Measurements from ENCODE around the gene ECI1.

Gene ECI1

DNA sequence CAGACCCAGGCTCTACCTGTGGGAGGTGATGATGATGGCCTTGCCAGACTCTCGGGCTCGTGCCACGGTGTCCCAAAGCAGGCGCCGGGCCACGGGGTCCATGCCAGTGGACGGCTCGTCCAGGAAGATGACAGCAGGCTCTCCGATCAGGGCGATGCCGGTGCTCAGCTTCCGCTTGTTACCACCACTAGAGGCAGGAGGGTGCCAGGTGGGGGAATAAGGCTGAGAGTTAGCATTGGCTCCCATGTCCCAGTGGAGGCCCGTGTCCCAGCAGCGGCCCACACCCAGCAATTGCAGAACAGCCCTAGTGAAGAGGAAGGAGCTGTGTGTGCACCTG is 26.9 kb upstream of the ECI1 start:
- no peak for DNase-seq (ENCODE audit: extremely low read depth, insufficient read length)
- no peaks in the 10 kb centered on the region for H3K27me3 ChIP-seq (replicated peaks; ENCODE audit: control insufficient read depth, insufficient read depth, low read length)
- TF ChIP-seq, protein P1, sequence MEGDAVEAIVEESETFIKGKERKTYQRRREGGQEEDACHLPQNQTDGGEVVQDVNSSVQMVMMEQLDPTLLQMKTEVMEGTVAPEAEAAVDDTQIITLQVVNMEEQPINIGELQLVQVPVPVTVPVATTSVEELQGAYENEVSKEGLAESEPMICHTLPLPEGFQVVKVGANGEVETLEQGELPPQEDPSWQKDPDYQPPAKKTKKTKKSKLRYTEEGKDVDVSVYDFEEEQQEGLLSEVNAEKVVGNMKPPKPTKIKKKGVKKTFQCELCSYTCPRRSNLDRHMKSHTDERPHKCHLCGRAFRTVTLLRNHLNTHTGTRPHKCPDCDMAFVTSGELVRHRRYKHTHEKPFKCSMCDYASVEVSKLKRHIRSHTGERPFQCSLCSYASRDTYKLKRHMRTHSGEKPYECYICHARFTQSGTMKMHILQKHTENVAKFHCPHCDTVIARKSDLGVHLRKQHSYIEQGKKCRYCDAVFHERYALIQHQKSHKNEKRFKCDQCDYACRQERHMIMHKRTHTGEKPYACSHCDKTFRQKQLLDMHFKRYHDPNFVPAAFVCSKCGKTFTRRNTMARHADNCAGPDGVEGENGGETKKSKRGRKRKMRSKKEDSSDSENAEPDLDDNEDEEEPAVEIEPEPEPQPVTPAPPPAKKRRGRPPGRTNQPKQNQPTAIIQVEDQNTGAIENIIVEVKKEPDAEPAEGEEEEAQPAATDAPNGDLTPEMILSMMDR (IDR thresholded peaks at IDR 0.05; ENCODE audit: insufficient read depth, low read length, poor library complexity, severe bottlenecking), result no peak
- H3K4me3 ChIP-seq (replicated peaks; ENCODE audit: low read depth, low read length), result no peak overlapping the region
- no peaks in the 10 kb centered on the region; the same call in 1 of the 2 replicates for H3K36me3 ChIP-seq (ENCODE audit: control insufficient read depth, insufficient read depth, low read length)

DNA sequence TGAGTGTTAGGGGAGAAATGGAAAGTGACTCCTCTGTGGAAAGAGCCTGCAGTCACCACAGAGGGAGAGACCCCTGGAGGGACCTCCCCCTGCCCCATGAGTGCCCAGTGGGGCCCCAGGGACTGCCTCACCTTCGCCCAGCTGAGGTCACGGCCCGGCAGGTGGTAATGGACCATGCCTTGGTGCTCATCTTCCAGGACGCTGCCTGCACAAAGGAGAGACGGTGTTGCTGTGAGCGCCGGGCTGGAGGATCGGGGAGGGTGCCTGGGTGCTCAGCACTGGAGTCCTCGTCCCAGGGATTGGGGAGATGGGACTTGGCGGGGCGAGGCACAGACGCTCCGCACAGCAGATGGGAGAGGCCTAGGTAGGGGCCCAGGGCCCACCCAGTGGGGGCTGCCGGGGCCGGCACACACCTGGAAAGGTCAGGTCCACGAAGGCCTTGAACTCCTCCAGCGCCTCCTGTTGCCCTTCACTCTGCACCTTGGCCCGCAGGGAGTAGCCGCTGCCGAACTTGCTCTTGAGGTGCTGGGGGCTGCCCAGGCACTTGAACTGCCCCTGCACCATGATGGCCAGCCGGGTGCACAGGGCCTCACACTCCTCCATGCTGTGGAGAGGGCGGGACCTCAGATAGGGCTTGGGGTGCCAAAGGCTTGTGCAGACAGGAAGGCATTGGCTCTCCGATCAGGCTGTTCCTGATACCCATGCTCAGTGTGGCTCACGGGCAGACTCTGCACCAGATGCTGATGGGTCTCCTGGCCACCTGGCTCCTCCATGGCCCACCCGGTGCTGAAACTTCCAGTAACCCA is 26.3 kb upstream of the ECI1 start:
- Histone ChIP-seq H3K27me3 (replicated peaks; ENCODE audit: control insufficient read depth, insufficient read depth, low read length) (no peaks in the 10 kb centered on the region), H3K36me3 (ENCODE audit: control insufficient read depth, insufficient read depth, low read length) (no peaks in the 10 kb centered on the region; the same call in 1 of the 2 replicates), H3K4me3 (replicated peaks; ENCODE audit: low read depth, low read length) (no peak overlapping the region)
- no peak for DNase-seq (ENCODE audit: extremely low read depth, insufficient read length)
- TF ChIP-seq, protein P1 (IDR thresholded peaks at IDR 0.05; ENCODE audit: insufficient read depth, low read length, poor library complexity, severe bottlenecking), result no peak

DNA sequence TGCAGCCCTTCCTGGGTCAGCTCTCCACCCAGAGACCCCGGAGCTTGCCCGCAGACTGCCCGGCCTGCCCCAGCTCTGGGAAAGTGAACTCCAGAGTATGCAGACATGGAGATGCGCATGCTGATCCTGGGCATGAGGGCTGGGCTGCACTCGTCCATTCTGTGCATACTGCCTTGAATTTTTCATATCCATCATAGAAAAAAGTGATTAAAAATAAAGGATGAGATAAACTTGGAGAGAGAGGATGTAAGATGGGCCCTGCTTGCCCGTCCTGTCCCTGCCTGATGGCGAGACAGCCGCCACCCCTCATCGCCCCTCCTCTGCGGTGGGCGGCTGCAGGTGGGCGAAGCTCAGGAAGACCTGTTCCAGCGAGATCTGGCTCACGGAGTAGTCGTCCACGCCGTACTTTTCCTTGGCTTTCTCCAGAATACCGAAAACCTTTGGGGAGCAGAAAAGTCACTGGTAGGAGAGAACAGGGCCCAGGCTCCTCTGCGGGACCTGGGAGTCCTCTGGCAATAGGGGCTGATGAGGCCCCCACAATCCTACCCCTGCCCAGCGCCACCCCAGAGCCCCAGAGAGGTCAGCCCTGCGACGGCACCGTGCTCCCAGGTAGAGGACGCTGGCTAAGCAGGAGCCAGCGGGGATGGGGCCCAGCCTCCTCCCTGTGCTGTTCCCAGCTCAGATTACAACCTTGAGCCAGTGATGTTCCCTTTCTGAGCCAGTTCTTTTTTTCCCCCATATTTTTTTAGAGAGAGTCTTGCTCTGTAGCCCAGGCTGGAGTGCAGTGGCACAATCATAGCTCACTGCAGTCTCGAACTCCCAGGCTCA is 25.2 kb upstream of the ECI1 start:
- H3K36me3 ChIP-seq (ENCODE audit: control insufficient read depth, insufficient read depth, low read length), result no peaks in the 10 kb centered on the region; the same call in 1 of the 2 replicates
- TF ChIP-seq, protein P1 (IDR thresholded peaks at IDR 0.05; ENCODE audit: insufficient read depth, low read length, poor library complexity, severe bottlenecking), result no peak
- DNase-seq (ENCODE audit: extremely low read depth, insufficient read length), result no peak
- no peaks in the 10 kb centered on the region for H3K27me3 ChIP-seq (replicated peaks; ENCODE audit: control insufficient read depth, insufficient read depth, low read length)
- no peak overlapping the region for H3K4me3 ChIP-seq (replicated peaks; ENCODE audit: low read depth, low read length)

DNA sequence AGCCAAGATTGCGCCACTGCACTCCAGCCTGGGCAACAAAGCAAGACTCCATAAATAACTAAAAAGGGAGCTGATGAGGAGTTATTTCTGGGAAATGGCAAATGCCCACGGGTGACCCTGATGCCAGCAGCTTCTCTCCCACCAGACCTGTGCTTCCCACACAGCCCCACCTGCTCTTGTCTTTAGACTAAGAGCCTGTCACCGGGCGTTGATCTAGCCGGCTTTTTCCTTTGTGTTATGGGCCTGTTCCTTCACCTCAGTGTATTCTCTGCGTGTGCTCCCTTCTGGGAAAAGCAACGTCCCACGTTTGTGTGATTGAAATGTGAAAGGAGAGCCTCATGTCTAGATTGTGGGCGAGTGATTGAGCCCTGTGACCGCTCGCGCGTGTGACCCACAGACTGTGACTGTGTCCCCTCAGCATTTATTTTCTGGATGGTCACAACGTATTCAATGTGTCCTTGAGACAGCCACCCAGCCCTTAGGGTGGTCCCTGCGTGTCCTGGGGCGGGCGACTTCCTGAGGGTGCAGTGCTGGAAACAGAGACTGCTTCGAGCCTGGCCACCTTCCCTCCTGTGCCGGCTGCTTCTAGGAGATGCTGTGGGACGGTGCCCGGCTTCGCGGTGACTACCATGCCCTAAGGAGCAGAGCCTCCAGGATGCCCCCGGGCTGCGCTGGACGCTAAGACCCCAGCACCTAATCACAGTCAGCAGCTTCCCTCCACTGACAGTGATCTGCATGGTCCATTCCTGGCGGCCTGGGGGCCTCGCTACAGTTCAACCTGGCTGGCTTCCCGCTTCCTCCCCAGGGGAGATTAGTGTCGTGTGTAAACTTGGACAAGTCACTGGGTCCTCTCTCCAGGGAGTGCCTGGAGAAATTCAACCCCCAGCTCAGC is 24.3 kb upstream of the ECI1 start:
- H3K27me3 ChIP-seq (replicated peaks; ENCODE audit: control insufficient read depth, insufficient read depth, low read length), result no peaks in the 10 kb centered on the region
- H3K36me3 ChIP-seq (ENCODE audit: control insufficient read depth, insufficient read depth, low read length), result no peaks in the 10 kb centered on the region
- H3K4me3 ChIP-seq (replicated peaks; ENCODE audit: low read depth, low read length), result no peak overlapping the region
- DNase-seq (ENCODE audit: extremely low read depth, insufficient read length), result no peak
- TF ChIP-seq, protein P1 (IDR thresholded peaks at IDR 0.05; ENCODE audit: insufficient read depth, low read length, poor library complexity, severe bottlenecking), result no peak

DNA sequence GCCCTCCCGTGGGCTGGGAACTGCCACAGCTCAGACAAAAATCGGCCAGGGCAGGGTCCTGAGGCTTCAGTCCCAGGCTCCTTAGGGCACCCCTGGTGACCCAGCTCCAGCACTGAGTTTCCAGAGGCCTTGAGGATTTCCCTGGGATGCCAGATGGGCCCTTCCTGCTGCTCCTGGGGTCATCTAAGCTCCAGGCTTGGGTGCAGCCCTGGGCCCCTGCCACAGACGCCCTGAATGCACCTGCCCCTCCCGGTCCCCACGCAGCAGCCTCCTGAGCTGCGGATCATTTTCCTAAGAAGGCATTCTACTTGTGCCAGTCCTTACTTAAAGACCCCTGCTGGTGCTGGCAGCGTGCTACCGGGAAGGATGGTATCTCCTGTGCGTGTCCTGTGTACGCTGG is 22.5 kb upstream of the ECI1 start:
- Histone ChIP-seq H3K36me3 (ENCODE audit: control insufficient read depth, insufficient read depth, low read length) (no peaks in the 10 kb centered on the region), H3K27me3 (replicated peaks; ENCODE audit: control insufficient read depth, insufficient read depth, low read length) (no peaks in the 10 kb centered on the region), H3K4me3 (replicated peaks; ENCODE audit: low read depth, low read length) (no peak overlapping the region)
- TF ChIP-seq, protein P1 (IDR thresholded peaks at IDR 0.05; ENCODE audit: insufficient read depth, low read length, poor library complexity, severe bottlenecking), result no peak
- no peak for DNase-seq (ENCODE audit: extremely low read depth, insufficient read length)
